Endometrium (tissue), 2 donors: ENCODE data around the gene ASMT.
"Not testable (repeated sequence)": the region's sequence is repeated elsewhere in the genome, so short reads cannot be mapped to it uniquely, and the experiment has no call there.

Source experiments
- FAIRE-seq: peaks from 2 replicates; lab custom pipeline; 2012; peaks lifted over from hg19 to GRCh38; lab: Jason Lieb, UNC
- donor health status: control.
- donor health status: control.

Gene ASMT

GRCh38 chrX:1649621-1650020, 34.8 kb downstream of the ASMT start:
- no peak for FAIRE-seq

GRCh38 chrX:1652011-1652811, 37.4 kb downstream of the ASMT start:
- FAIRE-seq = not testable (repeated sequence)

- no peak for FAIRE-seq
These were observed 41.5 kb downstream of the ASMT start for GRCh38 chrX:1656379-1656778.

GRCh38 chrX:1657367-1658070, 42.7 kb downstream of the ASMT start:
- no peak for FAIRE-seq

- no peak for FAIRE-seq
These were observed 43.2 kb downstream of the ASMT start for GRCh38 chrX:1658071-1658491.

GRCh38 chrX:1659664-1660461, 45.0 kb downstream of the ASMT start:
- no peak for FAIRE-seq

- FAIRE-seq = no peak
These were observed 46.4 kb downstream of the ASMT start for GRCh38 chrX:1661048-1661921.

GRCh38 chrX:1661922-1662221, 47.0 kb downstream of the ASMT start:
- FAIRE-seq = no peak

- no peak for FAIRE-seq
These were observed 52.7 kb downstream of the ASMT start for GRCh38 chrX:1667566-1667965.

GRCh38 chrX:1673337-1673736, 58.5 kb downstream of the ASMT start:
- FAIRE-seq = no peak

- no peak for FAIRE-seq
These were observed 62.0 kb downstream of the ASMT start for GRCh38 chrX:1676866-1677265.

- no peak for FAIRE-seq
These were observed 64.4 kb downstream of the ASMT start for GRCh38 chrX:1679238-1679637.

- no peak for FAIRE-seq
These were observed 66.6 kb downstream of the ASMT start for GRCh38 chrX:1681439-1681838.

GRCh38 chrX:1681856-1682255, 67.0 kb downstream of the ASMT start:
- FAIRE-seq = not testable (repeated sequence)

- FAIRE-seq = not testable (repeated sequence)
These were observed 67.6 kb downstream of the ASMT start for GRCh38 chrX:1682501-1682900.

GRCh38 chrX:1684883-1685282, 70.0 kb downstream of the ASMT start:
- FAIRE-seq = not testable (repeated sequence)

GRCh38 chrX:1685444-1685880, 70.6 kb downstream of the ASMT start:
- FAIRE-seq = not testable (repeated sequence)

- FAIRE-seq = no peak
These were observed 71.8 kb downstream of the ASMT start for GRCh38 chrX:1686642-1687041.
